T-helper 2 cell (primary cell): Measurements from ENCODE around the gene CA12.

ENCODE experiments used
- DNase-seq, 5 experiments: peaks; one replicate each; pipeline versions ENCODE4 v3.0.0 to v3.0.0-alpha.2; 2012 to 2022

CA12 gene

DNA sequence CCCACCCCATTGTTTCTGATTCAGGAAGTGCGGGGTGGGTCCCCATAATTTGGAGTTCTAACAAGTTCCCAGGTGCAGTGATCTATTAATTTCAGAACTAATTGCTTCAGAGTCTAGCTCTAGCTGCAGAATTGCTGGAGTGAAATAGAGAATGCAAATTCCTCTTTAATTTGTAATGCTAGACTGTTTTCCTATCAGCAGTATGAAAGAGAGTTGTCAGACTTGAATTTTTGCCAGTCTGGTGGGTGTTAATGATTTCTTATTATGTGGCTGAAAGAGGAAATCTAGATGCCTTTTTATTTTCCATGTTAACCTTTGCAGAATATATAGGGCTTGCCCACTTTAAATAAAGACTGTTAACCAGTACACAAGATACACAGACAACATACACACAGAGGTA, 80.6 kb downstream of the CA12 start:
- no peak for DNase-seq

DNA sequence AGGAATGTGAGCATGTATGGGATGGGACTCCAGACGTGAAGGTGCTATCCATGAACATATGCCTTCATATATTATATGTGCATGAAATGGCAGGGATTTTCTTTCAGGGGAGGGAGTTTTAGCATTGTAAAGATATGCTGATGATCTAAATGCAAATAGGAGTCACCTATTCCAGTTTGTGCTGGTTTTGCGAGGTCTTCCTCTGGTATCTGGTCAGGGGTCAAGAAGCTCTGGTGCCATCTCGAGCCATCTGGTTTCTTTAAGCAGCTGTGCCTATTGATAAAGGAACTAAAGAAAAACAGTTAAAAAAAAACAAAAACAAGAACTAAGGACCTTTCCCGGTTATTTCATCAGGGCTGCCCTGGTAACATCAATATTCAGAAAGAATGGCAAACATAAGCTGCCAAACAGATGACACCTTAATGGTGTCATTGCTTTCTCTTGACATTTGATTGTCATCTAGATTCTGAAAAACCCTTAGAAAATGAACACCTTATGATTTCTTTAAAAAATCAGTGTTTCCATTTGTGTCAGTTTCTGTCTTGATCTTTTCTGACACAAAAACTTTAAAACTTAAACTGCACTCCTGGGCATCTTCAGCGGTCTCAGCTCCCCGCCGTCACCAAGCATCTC, 81.6 kb downstream of the CA12 start:
- DNase-seq: no peak

DNA sequence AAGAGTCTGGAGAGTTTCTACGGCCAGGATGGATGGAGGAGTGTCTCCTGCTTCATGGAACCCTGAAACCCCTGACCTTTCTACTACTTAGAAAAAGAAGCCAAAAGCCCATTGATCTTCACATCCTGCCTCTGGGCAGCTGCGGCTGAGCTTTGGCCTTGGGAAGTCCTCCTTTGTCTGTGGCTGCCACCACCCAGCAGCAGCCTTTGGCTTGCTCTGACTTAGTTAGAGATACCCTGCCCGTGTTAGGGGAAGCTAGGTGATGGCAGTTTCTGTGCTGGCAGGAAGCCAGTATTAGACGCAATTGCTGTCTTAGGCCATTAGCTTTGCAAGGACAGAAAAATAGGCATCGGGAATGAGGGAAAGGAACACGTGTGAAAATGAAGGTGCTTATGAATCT, 85.5 kb downstream of the CA12 start:
- DNase-seq: peak in 1 of 5 experiments; percentile 43

DNA sequence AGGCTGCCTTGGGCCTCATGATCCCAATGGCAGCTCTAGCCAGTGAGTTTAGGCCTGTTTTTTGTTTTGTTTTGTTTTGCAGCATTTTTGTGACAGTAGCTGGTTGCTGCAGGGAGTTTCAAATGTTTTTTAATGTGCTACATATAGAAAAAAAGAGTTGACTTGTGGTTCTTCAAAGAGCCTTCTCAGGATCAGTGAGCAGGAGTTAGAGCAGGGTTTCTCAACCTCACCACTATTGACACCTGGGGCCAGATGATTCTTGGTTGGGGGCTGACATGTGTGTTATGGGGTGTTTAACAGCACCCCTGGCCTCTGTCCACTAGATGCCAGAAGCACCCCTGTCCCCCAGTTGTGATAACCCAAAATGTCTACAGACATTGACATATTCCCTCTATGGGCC, 86.3 kb downstream of the CA12 start:
- no peak for DNase-seq

DNA sequence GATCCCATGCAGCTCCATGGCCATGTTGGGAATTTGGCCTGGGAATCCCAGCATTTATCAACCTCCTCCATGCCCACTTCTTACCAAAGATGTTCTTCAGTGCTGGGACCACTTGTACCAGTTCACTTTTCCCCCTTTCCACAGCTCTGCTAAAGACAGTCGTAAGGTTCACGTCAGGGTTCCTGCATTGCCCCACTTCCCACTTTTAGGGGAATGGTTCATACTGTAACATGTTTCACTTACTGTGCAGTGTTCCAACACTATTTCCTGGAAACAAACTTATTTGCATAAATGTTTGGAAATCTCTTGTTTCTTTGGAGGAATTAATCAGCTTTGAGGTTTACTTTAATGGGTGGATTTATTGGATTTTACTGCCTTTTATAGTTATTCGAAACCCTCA, 87.3 kb downstream of the CA12 start:
- no peak for DNase-seq

DNA sequence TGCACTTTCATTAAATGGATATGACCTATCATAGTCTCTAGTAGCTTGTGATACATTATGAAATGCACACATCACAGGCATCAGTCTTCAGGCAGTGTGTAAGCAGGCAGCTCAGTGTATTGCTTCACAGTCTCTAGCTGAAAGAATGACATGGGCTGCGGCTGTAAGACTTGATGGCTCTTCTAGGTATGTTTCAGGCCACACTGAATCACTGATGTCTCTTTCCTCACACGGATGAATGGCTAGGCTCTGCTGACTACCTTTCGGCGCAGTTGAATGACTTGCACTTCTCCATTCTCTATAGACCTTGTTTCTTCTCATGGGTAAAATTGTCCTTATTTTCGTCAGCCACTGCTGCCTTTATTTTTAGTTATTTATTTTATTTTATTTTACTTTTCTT, 88.9 kb downstream of the CA12 start:
- DNase-seq: no peak

DNA sequence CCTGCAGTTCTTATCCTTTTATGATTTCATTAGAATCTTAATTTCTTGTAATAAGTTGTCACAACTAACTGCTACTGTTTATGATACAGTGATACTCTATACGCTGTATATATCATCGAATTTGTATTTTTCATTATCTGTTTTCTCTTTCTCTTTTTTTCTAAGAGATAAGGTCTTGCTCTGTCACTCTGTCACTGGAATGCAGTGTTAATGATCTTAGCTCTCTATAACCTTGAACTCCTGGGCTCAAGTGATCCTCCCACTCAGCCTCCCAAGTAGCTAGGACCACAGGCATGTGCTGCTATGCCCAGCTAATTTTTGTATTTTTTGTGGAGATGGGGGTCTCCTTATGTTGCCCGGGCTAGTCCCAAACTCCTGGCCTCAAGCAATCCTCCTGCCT, 89.4 kb downstream of the CA12 start:
- DNase-seq: no peak

DNA sequence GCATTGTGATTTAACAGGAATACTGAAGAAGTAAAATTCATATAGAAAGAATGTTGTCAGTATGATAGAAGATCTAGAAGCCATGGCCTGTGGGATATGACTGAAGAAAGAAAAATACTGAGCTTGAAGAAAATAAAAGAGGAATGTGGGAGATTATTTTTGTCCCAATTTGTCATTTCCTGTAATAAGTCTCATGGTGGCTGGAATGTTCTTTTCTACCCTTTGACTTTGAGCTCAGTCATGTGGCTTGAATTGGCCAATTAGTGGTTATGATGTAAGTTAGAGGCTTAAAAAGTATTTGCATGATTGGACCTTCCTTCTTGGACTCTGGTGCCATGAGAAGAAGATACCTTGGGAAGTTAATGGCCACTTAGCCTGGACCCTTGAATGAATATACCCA, 90.1 kb downstream of the CA12 start:
- DNase-seq: no peak

DNA sequence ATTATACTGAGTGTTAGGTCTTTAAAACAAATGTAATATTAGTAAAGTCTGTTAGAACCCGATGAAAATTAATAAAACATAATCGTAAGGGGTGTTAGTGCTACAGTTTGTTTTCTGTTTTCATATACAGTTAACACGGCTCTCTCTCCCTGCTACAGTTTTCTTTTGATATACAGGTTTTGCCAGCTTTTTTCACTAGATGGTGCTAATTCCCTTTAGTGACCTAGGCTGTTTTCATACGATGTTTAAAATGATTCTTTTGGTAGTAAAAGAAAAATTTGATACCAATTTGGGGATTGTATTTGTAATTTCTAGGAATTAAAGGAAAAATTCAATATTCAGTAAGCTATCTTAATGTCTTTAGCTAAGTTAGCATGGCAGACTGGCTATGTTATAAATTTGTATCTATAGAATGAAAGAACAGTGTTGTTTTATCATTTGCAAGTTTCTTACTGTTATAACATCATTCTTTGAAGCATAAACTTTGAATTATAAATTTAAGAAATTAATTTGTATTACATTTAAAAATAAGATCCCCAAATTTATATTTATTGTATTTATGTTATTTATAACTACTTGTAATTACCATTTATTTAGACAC, 92.8 kb downstream of the CA12 start:
- DNase-seq: peak in 1 of 5 experiments; percentile 62

DNA sequence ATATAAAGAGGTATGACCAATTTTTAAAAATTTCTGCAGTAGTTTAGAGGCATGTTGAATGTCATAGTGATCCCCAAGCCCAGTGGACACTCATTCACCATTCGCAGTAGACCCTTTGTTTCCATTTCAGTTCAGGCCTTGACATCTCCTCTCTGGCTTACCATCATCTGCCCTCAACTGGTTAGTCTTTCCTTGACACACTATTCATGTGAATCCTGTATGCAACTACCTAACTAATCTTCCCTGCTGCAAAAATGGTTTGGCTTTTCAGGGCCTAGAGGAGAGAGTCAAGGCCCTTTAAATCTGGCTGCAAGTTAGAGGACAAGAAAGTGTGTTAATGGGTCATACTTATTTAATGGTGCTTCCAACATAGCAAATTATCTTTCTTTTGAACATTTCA, 93.3 kb downstream of the CA12 start:
- no peak for DNase-seq

DNA sequence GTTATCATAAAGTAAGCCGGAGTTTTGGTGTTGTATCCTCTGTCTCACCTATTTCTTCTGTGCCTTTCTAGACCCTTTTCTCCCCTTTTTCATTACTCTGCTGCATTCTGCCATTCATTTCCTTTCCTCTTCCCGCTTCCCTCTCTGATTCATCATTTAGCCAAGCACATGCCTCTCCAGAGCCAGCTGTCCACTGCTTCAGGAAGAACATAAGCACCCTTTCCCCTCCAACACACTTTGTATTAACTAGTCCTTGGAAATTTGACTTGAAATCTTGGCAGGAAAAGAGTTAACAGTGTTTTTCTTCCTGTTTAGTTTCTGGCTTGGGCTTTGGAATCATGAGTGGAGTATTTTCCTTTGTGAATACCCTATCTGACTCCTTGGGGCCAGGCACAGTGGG, 94.5 kb downstream of the CA12 start:
- DNase-seq: no peak

DNA sequence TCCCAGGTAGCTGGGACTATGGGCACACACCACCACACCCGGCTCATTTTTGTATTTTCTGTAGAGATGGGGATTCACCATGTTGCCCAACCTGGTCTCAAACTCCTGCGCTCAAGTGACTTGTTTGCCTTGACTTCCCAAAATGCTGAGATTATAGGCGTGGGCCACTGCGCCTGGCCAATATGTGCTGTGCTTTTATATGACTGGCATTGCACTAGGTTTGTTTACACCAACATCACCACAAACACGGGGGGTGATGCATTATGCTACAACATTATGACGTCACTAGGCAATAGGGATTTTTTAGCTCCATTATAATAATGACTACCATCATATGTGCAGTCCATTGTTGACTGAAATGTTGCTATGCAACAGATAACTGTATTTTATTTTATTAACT, 97.3 kb downstream of the CA12 start:
- no peak for DNase-seq

DNA sequence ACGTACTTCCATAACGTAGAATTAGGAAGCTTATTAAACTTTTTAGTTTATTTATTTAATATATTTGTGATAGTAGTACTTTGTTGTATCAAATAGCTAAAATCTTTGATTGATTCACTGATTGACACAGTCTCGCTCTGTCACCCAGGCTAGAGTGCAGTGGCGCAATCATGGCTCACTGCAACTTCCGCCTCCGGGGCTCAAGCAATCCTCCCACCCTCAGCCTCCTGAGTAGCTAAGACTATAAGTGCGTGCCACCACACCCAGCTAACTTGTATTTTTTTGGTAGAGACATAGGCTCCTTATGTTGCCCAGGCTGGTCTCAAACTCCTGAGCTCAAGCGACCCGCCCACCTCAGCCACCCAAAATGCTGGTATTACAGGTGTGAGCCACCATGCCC, 98.5 kb downstream of the CA12 start:
- no peak for DNase-seq

DNA sequence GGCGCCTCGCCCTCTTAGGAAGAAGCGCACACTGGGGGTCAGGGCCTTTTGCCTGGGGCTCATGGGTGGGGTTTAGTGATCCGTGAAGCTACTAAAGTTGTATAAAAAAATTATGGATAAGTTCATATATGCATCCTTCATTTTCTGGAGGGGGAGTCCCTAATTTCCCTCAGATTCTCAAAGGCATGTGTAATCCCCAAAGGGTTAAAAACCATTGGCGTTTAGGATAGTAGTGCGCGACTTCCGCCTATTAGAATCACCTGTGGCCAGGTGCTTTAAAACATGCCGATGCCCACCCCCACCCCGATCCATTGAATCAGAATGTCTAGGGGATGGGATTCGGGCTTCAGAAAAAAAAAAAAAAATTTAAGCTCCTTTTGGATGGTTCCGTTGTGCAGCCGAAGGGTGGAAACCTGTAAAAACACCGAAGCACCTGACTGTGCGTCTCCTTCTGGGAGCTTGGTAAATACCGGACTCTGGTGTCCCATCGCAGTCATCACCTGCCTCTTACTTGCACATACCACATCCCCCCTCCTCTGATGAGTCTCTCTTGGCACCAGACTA, 103.7 kb downstream of the CA12 start:
- DNase-seq: no peak

DNA sequence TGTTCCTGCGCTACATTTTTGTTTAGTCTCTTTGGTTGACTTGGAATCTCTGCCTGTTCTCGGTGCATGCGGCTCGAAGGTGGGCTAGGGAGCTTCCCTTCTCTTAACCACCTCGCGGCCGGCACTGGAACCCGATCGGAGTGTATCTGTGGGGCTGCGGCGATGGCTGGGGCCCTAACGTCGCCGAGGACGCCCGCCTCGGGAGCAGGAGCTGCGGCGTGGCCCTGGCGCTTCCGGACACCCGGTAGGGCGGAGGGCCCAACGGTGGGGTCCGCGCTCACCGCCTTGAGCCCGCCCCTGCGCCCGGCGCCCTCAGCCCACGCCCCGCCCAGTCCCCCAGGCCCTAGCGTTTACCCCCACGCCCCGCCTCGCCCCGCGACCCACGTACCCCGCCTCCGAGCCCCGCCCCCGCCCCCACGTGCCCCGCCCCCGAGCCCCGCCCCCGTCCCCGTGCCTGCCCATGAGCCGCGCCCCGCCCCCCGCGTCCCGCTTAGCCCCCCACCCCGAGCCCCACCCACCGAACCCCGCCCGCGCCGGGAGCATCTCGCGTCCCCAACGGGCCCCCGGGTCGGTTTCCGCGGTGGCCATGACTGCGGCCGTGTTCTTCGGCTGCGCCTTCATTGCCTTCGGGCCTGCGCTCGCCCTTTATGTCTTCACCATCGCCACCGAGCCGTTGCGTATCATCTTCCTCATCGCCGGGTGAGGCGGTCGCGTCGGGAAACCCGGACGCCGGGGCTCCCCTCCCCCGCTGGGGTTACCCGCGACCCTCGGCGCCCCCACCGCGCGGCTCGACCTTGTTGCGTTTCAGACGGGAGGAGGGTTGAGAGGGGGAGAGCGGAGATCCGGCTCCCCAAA, 104.4 kb downstream of the CA12 start, which contains the start of gene APH1B:
Gene APH1B (plus strand): TSS at position 568 of the 855 bp plus-strand sequence. CDS start 19 bp downstream, at position 587.
- peak; percentile 48 to 83 (median 78) for DNase-seq

DNA sequence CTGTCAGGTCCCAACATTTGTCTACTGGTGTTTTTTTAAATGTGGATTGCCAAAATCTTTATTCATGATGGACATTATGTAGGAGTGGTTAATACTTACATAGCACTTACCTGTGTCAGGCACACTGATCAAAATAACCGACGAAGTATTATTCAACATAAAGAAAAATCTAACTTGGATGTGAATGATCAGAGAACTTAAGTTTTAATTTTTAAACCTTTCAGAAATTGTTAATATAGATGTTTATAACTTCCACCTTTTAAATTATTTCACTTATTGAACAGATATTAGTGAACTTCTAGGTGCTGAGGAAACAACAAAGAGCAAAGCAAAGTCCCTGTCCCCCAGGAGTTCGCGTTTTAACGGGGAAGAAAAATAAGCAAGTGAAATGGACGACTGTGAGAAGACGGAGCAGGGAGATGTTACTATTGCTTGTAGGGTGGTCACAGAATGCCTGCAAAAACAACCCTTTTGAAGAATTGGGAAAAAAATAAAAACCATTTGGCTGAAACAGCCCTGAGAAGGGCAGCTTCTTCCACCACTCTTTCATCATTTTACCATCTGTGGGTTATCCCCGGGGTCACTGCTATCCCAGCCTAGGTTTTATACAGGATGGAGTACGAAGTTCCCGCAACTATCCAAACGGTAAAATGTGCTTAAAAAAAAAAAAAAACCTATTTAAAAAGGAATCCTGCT, 105.2 kb downstream of the CA12 start:
- no peak for DNase-seq

DNA sequence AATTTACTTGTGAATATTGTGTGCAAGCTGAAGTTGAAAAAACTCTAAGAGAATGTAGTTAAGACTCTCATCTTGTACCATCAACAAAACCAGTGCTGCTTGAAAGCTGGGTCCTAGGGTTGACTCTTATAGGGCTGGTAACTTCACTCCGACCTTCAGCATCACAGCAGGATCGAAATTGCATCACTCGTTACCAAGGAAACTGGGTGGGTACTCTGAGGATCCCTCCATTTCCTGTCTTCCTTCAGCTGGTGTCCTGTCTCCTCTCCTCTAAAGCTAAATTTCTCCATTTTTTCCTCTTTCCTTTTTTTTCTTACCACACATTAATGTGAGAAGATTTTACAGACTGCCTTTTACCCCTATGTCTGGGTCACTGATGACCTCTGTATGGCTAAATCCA, 107.2 kb downstream of the CA12 start:
- no peak for DNase-seq
